ENCODE results near the gene RHOB.
"Not testable (repeated sequence)": the region's sequence is repeated elsewhere in the genome, so short reads cannot be mapped to it uniquely, and the experiment has no call there.

Gene RHOB

GRCh38 chr2:20423359-20423758 is 23.5 kb upstream of the RHOB start:
- no peak for DNase-seq

- no peak for DNase-seq
Measured at GRCh38 chr2:20423847-20424246, 23.0 kb upstream of the RHOB start.

- DNase-seq, result no peak
Measured at GRCh38 chr2:20424300-20425290, 22.3 kb upstream of the RHOB start.

- no peak for DNase-seq
Measured at GRCh38 chr2:20425371-20425881, 21.4 kb upstream of the RHOB start.

GRCh38 chr2:20425884-20426283 is 21.0 kb upstream of the RHOB start:
- no peak for DNase-seq

- no peak for DNase-seq
Measured at GRCh38 chr2:20427931-20428526, 18.8 kb upstream of the RHOB start.

GRCh38 chr2:20428717-20429490 is 18.0 kb upstream of the RHOB start:
- DNase-seq, result no peak

- DNase-seq, result no peak
Measured at GRCh38 chr2:20429528-20429927, 17.3 kb upstream of the RHOB start.

- no peak for DNase-seq
Measured at GRCh38 chr2:20430035-20430434, 16.8 kb upstream of the RHOB start.

- no peak for DNase-seq
Measured at GRCh38 chr2:20430461-20431300, 16.2 kb upstream of the RHOB start.

GRCh38 chr2:20431301-20431698 is 15.6 kb upstream of the RHOB start:
- DNase-seq, result no peak

GRCh38 chr2:20431772-20432171 is 15.1 kb upstream of the RHOB start:
- DNase-seq, result no peak

- no peak for DNase-seq
Measured at GRCh38 chr2:20432714-20433113, 14.2 kb upstream of the RHOB start.

- no peak for DNase-seq
Measured at GRCh38 chr2:20433249-20433648, 13.6 kb upstream of the RHOB start.

GRCh38 chr2:20433946-20434553 is 12.8 kb upstream of the RHOB start:
- no peak for DNase-seq

- no peak for DNase-seq
Measured at GRCh38 chr2:20434588-20435294, 12.1 kb upstream of the RHOB start.

- not testable (repeated sequence) for DNase-seq
Measured at GRCh38 chr2:20435456-20435855, 11.4 kb upstream of the RHOB start.

GRCh38 chr2:20436716-20437470 is 10.0 kb upstream of the RHOB start:
- DNase-seq, result no peak

- no peak for DNase-seq
Measured at GRCh38 chr2:20438334-20439192, 8.3 kb upstream of the RHOB start.

- no peak for DNase-seq
Measured at GRCh38 chr2:20439193-20439475, 7.7 kb upstream of the RHOB start.
